Endothelial cell of umbilical vein (primary cell): Measurements from ENCODE around the gene CTDSPL. TPM values are rescaled to one million over a fixed set of nuclear protein-coding genes. Genes with fewer than 3 reads are reported as not detected.

Experiments used
- BruUV-seq: library from RNA; stranded (reverse); fragments of 400-500 nt; replicated peaks from 2 replicates; lab custom pipeline; 2021; lab: Mats Ljungman, UMichigan
- CTCF ChIA-PET: fragments of 300-600, 350-600 bp; sonication (Branson Sonifier 250); formaldehyde crosslinking; loops from one replicate; lab custom pipeline; 2021; ENCODE audit warnings: antibody characterized with exemption, inconsistent platforms; lab: Charles Lee
- POLR2A ChIA-PET: fragments of 300-600, 350-600 bp; sonication (Branson Sonifier 250); formaldehyde crosslinking; loops from one replicate; lab custom pipeline; 2021; ENCODE audit warnings: antibody characterized with exemption, inconsistent platforms; lab: Charles Lee
- DNase-seq: peaks from one replicate; pipeline ENCODE4 v3.0.0-alpha.2; 2011; ENCODE audit warnings: low read depth, low spot score
- FAIRE-seq: peaks from 2 replicates; lab custom pipeline; 2011; peaks lifted over from hg19 to GRCh38; lab: Jason Lieb, UNC
- H2AFZ ChIP-seq: 2 replicates; pipeline ENCODE4 v1.6.0; 2012; ENCODE audit warnings: low read depth, low read length, control low read depth, inconsistent platforms
- H3K27ac ChIP-seq: 2 replicates; pipeline ENCODE4 v1.5.1; 2011; ENCODE audit warnings: low read depth, mild to moderate bottlenecking, control low read depth, low read length, moderate library complexity; ENCODE audit not compliant: insufficient read depth
- H3K27me3 ChIP-seq, 2 experiments: 2 replicates each; pipeline versions ENCODE4 v1.6.0 to v1.6.1; 2011; ENCODE audit warnings: low read length in 2 of 2, mixed read lengths in 1 of 2; ENCODE audit not compliant: control insufficient read depth in 2 of 2, insufficient read depth in 2 of 2
- H3K36me3 ChIP-seq, 2 experiments: 2 replicates in 1 of 2; 3 replicates in 1 of 2; pipeline ENCODE4 v1.5.1; 2011; ENCODE audit warnings: low read length in 2 of 2, mild to moderate bottlenecking in 1 of 2, moderate library complexity in 1 of 2; ENCODE audit not compliant: control insufficient read depth in 2 of 2, insufficient read depth in 2 of 2; ENCODE audit errors: extremely low read depth in 1 of 2
- H3K4me1 ChIP-seq: 3 replicates; pipeline ENCODE4 v1.5.1; 2011; ENCODE audit warnings: mild to moderate bottlenecking, low read length; ENCODE audit not compliant: control insufficient read depth, insufficient read depth; ENCODE audit errors: extremely low read depth
- H3K4me2 ChIP-seq: 2 replicates; pipeline ENCODE4 v1.6.1; 2011; ENCODE audit warnings: low read length, control low read depth, mixed read lengths; ENCODE audit not compliant: insufficient read depth
- H3K4me3 ChIP-seq, 3 experiments: fragments of 200-600 bp in 1 of 3; sonication (generic), shearing (Covaris generic) in 1 of 3; replicated peaks in 1 of 3; 2 replicates each; pipeline ENCODE4 v1.5.1; 2011 to 2016; ENCODE audit warnings: control low read depth in 3 of 3, low read length in 3 of 3, mild to moderate bottlenecking in 2 of 3, inconsistent platforms in 1 of 3, low read depth in 1 of 3, moderate library complexity in 1 of 3; ENCODE audit not compliant: insufficient read depth in 1 of 3
- H3K79me2 ChIP-seq: 2 replicates; pipeline ENCODE4 v1.6.0; 2012; ENCODE audit warnings: low read length, inconsistent platforms; ENCODE audit not compliant: control insufficient read depth, insufficient read depth
- H3K9ac ChIP-seq: replicated peaks from 2 replicates; pipeline ENCODE3; 2011; ENCODE audit warnings: low read length, control low read depth; ENCODE audit not compliant: insufficient read depth; ENCODE audit errors: extremely low read depth
- H3K9me1 ChIP-seq: replicated peaks from 3 replicates; pipeline ENCODE4 v1.6.0; 2011; ENCODE audit warnings: mild to moderate bottlenecking, low read length; ENCODE audit not compliant: control insufficient read depth, insufficient read depth; ENCODE audit errors: extremely low read depth
- H3K9me3 ChIP-seq: replicated peaks from 2 replicates; pipeline ENCODE4 v1.5.1; 2012; ENCODE audit warnings: low read length, inconsistent platforms; ENCODE audit not compliant: control insufficient read depth, insufficient read depth
- H4K20me1 ChIP-seq: replicated peaks from 2 replicates; pipeline ENCODE3; 2011; ENCODE audit warnings: mild to moderate bottlenecking, low read length; ENCODE audit not compliant: control insufficient read depth, insufficient read depth; ENCODE audit errors: extremely low read depth
- EZH2 ChIP-seq: IDR thresholded peaks from 2 replicates; pipeline ENCODE4 v1.6.1; 2012; ENCODE audit warnings: borderline replicate concordance, low read depth, mild to moderate bottlenecking, moderate library complexity, low read length, inconsistent platforms; ENCODE audit not compliant: severe bottlenecking
- FOS ChIP-seq: IDR thresholded peaks from 2 replicates; pipeline ENCODE4 v1.6.1; 2011; ENCODE audit warnings: mild to moderate bottlenecking, low read length, moderate library complexity, borderline replicate concordance; ENCODE audit not compliant: insufficient read depth
- GATA2 ChIP-seq: IDR thresholded peaks from 2 replicates; pipeline ENCODE4 v1.7.0; 2011; ENCODE audit warnings: low read depth, mild to moderate bottlenecking, moderate library complexity, mixed read lengths, low read length; ENCODE audit not compliant: insufficient read length, insufficient read depth
- JUN ChIP-seq: IDR thresholded peaks from 2 replicates; pipeline ENCODE4 v1.6.1; 2011; ENCODE audit warnings: borderline replicate concordance, low read depth; ENCODE audit not compliant: insufficient read length, insufficient read depth
- MYC ChIP-seq: IDR thresholded peaks from one replicate; pipeline ENCODE4 v1.6.1; 2011; ENCODE audit warnings: mild to moderate bottlenecking, low read depth, low read length
- POLR2A ChIP-seq: IDR thresholded peaks from 2 replicates; pipeline ENCODE4 v1.6.1; 2012; ENCODE audit warnings: low read depth, mild to moderate bottlenecking, control low read depth, low read length
- POLR2AphosphoS5 ChIP-seq: IDR thresholded peaks from 2 replicates; pipeline ENCODE4 v1.6.1; 2012; ENCODE audit warnings: low read depth, mild to moderate bottlenecking, control low read depth, low read length, moderate library complexity; ENCODE audit not compliant: insufficient read depth
- dilution Hi-C: fragments of 300-500 bp; cut with MboI; formaldehyde crosslinking; loops from one replicate; pipeline ENCODE4 v1.15.0; 2019; ENCODE audit warnings: low sequenced_read_pairs; ENCODE audit not compliant: extremely low pct_ligation_motif_present
- intact Hi-C: fragments of 100-400 bp; cut with micrococcal nuclease; formaldehyde crosslinking; loops from one replicate; pipeline ENCODE4 v1.10.0; 2022
- polyA plus RNA-seq, 4 experiments: library from polyadenylated mRNA; depleted of rRNA in 3 of 4; stranded (reverse) in 3 of 4; unstranded in 1 of 4; fragments of >200 nt; gene quantifications; 2 replicates each; pipeline versions ENCODE4 v1.2.1 to v1.2.3, GENCODE V29; 2011 to 2012; ENCODE audit warnings: missing spikeins in 1 of 4
- total RNA-seq: library from RNA; stranded (reverse); gene quantifications from 2 replicates; pipeline ENCODE4 v1.2.3, GENCODE V29; 2021
- TF ChIP-seq, protein P1 (sequence below): IDR thresholded peaks from 2 replicates; pipeline ENCODE4 v1.6.1; 2011; ENCODE audit not compliant: insufficient read depth, insufficient read length
- TF ChIP-seq, protein P2 (sequence below), 2 donors: IDR thresholded peaks; 1 replicate in 1 of 2; 2 replicates in 1 of 2; pipeline ENCODE4 v1.5.1; 2011; ENCODE audit warnings: low read length in 2 of 2, mild to moderate bottlenecking in 2 of 2, moderate library complexity in 2 of 2, control low read depth in 1 of 2, inconsistent platforms in 1 of 2, low read depth in 1 of 2; ENCODE audit not compliant: insufficient read depth in 1 of 2; ENCODE audit errors: extremely low read depth in 1 of 2

Gene CTDSPL
- total and polyA plus RNA-seq, 2 donors (not counting 3 experiments of a cell fraction or from before 2014, with no cell fraction given): 30.1 to 43.2 TPM

DNA sequence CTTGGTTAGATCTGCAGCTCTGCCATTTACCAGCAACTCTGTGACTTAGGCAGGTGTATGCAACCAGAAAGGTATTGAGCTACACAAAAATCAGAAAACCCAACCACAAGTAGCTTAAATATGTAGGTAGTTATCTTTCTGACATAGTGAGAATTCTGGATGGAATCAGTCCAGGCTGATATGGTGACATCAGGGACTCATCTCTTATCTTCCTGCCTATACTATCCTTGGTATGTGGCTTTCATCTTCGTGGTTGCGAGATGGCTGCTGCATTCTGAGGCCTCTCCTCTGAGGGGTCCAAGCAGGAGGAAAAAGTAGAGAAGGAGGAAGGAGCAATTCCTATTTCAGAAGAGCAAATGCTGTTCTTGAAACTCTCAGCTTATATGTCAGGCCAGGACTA lies 40.0 kb downstream of the CTDSPL start:
- Histone ChIP-seq H4K20me1 (no peaks in the 10 kb centered on the region), H3K27ac (no peak overlapping the region), H3K4me3 (no peak overlapping the region), H3K36me3 (no peaks in the 10 kb centered on the region), H3K9me1 (no peaks in the 10 kb centered on the region), H3K27me3 (no peaks in the 10 kb centered on the region), H2AFZ (no peak overlapping the region), H3K9ac (no peak overlapping the region), H3K4me2 (no peak overlapping the region), H3K79me2 (no peaks in the 10 kb centered on the region), H3K4me1 (peaks cover 39% of the 10 kb centered on the region), H3K9me3 (no peaks in the 10 kb centered on the region)
- intact Hi-C loops: no loop called here
- FAIRE-seq: no peak
- ChIA-PET POLR2A (no interaction called here), CTCF (no interaction called here)
- TF ChIP-seq, protein P1, sequence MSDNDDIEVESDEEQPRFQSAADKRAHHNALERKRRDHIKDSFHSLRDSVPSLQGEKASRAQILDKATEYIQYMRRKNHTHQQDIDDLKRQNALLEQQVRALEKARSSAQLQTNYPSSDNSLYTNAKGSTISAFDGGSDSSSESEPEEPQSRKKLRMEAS: no peak
- TF ChIP-seq POLR2A (no peak), MYC (no peak), GATA2 (no peak), FOS (no peak), JUN (no peak), POLR2AphosphoS5 (no peak), EZH2 (no peak)
- TF ChIP-seq, protein P2, sequence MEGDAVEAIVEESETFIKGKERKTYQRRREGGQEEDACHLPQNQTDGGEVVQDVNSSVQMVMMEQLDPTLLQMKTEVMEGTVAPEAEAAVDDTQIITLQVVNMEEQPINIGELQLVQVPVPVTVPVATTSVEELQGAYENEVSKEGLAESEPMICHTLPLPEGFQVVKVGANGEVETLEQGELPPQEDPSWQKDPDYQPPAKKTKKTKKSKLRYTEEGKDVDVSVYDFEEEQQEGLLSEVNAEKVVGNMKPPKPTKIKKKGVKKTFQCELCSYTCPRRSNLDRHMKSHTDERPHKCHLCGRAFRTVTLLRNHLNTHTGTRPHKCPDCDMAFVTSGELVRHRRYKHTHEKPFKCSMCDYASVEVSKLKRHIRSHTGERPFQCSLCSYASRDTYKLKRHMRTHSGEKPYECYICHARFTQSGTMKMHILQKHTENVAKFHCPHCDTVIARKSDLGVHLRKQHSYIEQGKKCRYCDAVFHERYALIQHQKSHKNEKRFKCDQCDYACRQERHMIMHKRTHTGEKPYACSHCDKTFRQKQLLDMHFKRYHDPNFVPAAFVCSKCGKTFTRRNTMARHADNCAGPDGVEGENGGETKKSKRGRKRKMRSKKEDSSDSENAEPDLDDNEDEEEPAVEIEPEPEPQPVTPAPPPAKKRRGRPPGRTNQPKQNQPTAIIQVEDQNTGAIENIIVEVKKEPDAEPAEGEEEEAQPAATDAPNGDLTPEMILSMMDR (IDR thresholded peaks at IDR 0.05; ENCODE audit: extremely low read depth in 1 of 2, insufficient read depth in 1 of 2, low read depth in 1 of 2, low read length in 2 of 2): no peak
- BruUV-seq: no TSS peak
- dilution Hi-C loops: no loop called here
- DNase-seq: no peak
